Body of pancreas (tissue), 4 donors: Measurements from ENCODE around the gene ATF6. TPM values are rescaled to one million over a fixed set of nuclear protein-coding genes. Genes with fewer than 3 reads are reported as not detected.

ENCODE experiments used
- ATAC-seq: fragments of 150-250 bp; one replicate; pipeline ENCODE4 v1.9.1; 2016
- DNase-seq, 4 donors: peaks; one replicate each; pipeline ENCODE4 v3.0.0-alpha.2; 2019
- H3K27ac ChIP-seq, 4 donors: fragments of 200-600 bp; sonication (generic); 1 replicate in 3 of 4; 2 replicates in 1 of 4; pipeline versions ENCODE4 v1.5.1 to v1.6.1; 2016 to 2019; ENCODE audit warnings: mild to moderate bottlenecking in 1 of 4, mixed read lengths in 1 of 4, moderate library complexity in 1 of 4
- H3K27me3 ChIP-seq, 2 donors: fragments of 200-600 bp; sonication (generic); one replicate each; pipeline ENCODE4 v1.6.0; 2016; ENCODE audit warnings: mild to moderate bottlenecking in 1 of 2
- H3K36me3 ChIP-seq, 2 donors: fragments of 200-600 bp; sonication (generic); replicated peaks in 1 of 2; 2 replicates each; pipeline ENCODE4 v1.5.1; 2016; ENCODE audit warnings: low read depth in 2 of 2; ENCODE audit not compliant: insufficient read depth in 1 of 2
- H3K4me1 ChIP-seq: fragments of 200-600 bp; sonication (generic); one replicate; pipeline ENCODE4 v1.6.0; 2016
- H3K4me3 ChIP-seq, 2 donors: fragments of 200-600 bp; sonication (generic); 1 replicate in 1 of 2; 2 replicates in 1 of 2; pipeline ENCODE4 v1.5.1; 2016 to 2019
- H3K9me3 ChIP-seq, 3 donors: fragments of 200-600 bp; sonication (generic); 1 replicate in 2 of 3; 2 replicates in 1 of 3; pipeline ENCODE4 v1.5.1; 2016
- CTCF ChIP-seq, 7 experiments: fragments of 450-650 bp in 4 of 7; fragments of 200-600 bp in 3 of 7; sonication (generic) in 3 of 7; IDR thresholded peaks; one replicate each; pipeline ENCODE4 v1.5.1; 2016 to 2019; ENCODE audit warnings: antibody characterized with exemption in 7 of 7
- POLR2A ChIP-seq, 3 donors: fragments of 450-650 bp; IDR thresholded peaks; one replicate each; pipeline ENCODE4 v1.6.1; 2016; ENCODE audit warnings: antibody characterized with exemption in 3 of 3, mild to moderate bottlenecking in 2 of 3
- WGBS, 2 donors: methylation state at CpG; one replicate each; pipeline ENCODE4 v1.1.5; 2017; 5-methylcytosine and 5-hydroxymethylcytosine counted together
- intact Hi-C: fragments of 100-400 bp; cut with DNase I; formaldehyde crosslinking; loops from one replicate; pipeline ENCODE4 v1.15.1; 2023
- total RNA-seq, 2 donors: library from RNA; depleted of rRNA; stranded (reverse); fragments of >200 nt; gene quantifications; one replicate each; pipeline ENCODE4 v1.1.0, GENCODE V29; 2016

Gene ATF6
- total RNA-seq, 2 donors from 2014 or later = 12.5 to 16.3 TPM

GRCh38 chr1:161787355-161787754 is 21.2 kb downstream of the ATF6 start:
- TF ChIP-seq CTCF (IDR thresholded peaks at IDR 0.05) (no peak), POLR2A (IDR thresholded peaks at IDR 0.05) (no peak)
- no peak for DNase-seq
- no peak for ATAC-seq
- intact Hi-C loops = no loop called here
- Histone ChIP-seq H3K36me3 (peaks cover 0 to 25% of the 10 kb centered on the region in 2 donors), H3K27ac (no peak overlapping the region), H3K9me3 (no peaks in the 10 kb centered on the region), H3K4me3 (no peak overlapping the region), H3K4me1 (peaks cover 2% of the 10 kb centered on the region), H3K27me3 (no peaks in the 10 kb centered on the region)
- WGBS, 2 donors = 87 to 90% methylated on average over 4 of the region's 4 CpGs

- intact Hi-C loops = loop anchor here (10.0 kb wide), 1 partner anchor 244 kb away; no protein-coding TSS in a partner anchor
- ATAC-seq (no peak), DNase-seq (no peak)
- Histone ChIP-seq H3K27ac (no peak overlapping the region), H3K9me3 (no peaks in the 10 kb centered on the region), H3K36me3 (peaks cover 0 to 26% of the 10 kb centered on the region in 2 donors), H3K4me1 (peaks cover 6% of the 10 kb centered on the region), H3K4me3 (no peak overlapping the region), H3K27me3 (no peaks in the 10 kb centered on the region)
- WGBS, 2 donors = 77 to 83% methylated on average over 4 of the region's 4 CpGs
- no peak for TF ChIP-seq CTCF (IDR thresholded peaks at IDR 0.05)
- TF ChIP-seq POLR2A (IDR thresholded peaks at IDR 0.05) = no peak
Measured at GRCh38 chr1:161790587-161791317, 24.6 kb downstream of the ATF6 start.

- ATAC-seq = no peak
- Histone ChIP-seq H3K9me3 (no peaks in the 10 kb centered on the region), H3K36me3 (peaks cover 0 to 19% of the 10 kb centered on the region in 2 donors)
Measured at GRCh38 chr1:161791904-161792655, 26.0 kb downstream of the ATF6 start.

GRCh38 chr1:161792740-161793139 is 26.6 kb downstream of the ATF6 start:
- WGBS, 2 donors = 39 to 40% methylated on average over 3 of the region's 3 CpGs

More at GRCh38 chr1:161791904-161792655, 26.0 kb downstream of the ATF6 start:
- DNase-seq = no peak
- Histone ChIP-seq H3K4me1 (peaks cover 6% of the 10 kb centered on the region), H3K4me3 (no peak overlapping the region), H3K27ac (no peak overlapping the region), H3K27me3 (no peaks in the 10 kb centered on the region)
- no peak for TF ChIP-seq CTCF (IDR thresholded peaks at IDR 0.05)
- no peak for TF ChIP-seq POLR2A (IDR thresholded peaks at IDR 0.05)
- WGBS, 2 donors = 50 to 57% methylated on average over 5 of the region's 5 CpGs
- intact Hi-C loops = loop anchor here (10.0 kb wide), 1 partner anchor 243 kb away; no protein-coding TSS in a partner anchor

More at GRCh38 chr1:161792740-161793139, 26.6 kb downstream of the ATF6 start:
- H3K4me1 ChIP-seq = peaks cover 6% of the 10 kb centered on the region
- TF ChIP-seq CTCF (IDR thresholded peaks at IDR 0.05) (peak; percentile 24 to 56 (median 47)), POLR2A (IDR thresholded peaks at IDR 0.05) (no peak)
- H3K27me3 ChIP-seq = no peaks in the 10 kb centered on the region
- ATAC-seq = peak; percentile 47
- H3K4me3 ChIP-seq = no peak overlapping the region
- intact Hi-C loops = loop anchor here (10.0 kb wide), 1 partner anchor 242 kb away; no protein-coding TSS in a partner anchor
- H3K9me3 ChIP-seq = no peaks in the 10 kb centered on the region
- no peak overlapping the region for H3K27ac ChIP-seq
- peaks cover 0 to 15% of the 10 kb centered on the region in 2 donors for H3K36me3 ChIP-seq
- DNase-seq = no peak
